Measurements from ENCODE around the gene SH3GLB2.

Gene SH3GLB2

GRCh38 chr9:129053020-129053419, 24.9 kb upstream of the SH3GLB2 start (continued):
- TF ChIP-seq RARB (CRISPR knock-in tag; IDR thresholded peaks at IDR 0.05) (no peak), POU6F1 (CRISPR knock-in tag; IDR thresholded peaks at IDR 0.05; ENCODE audit: borderline replicate concordance, low read depth) (no peak)

GRCh38 chr9:129052592-129052991, 24.5 kb upstream of the SH3GLB2 start:
- TF ChIP-seq OSR1 (CRISPR knock-in tag; IDR thresholded peaks at IDR 0.05) (no peak), POU6F1 (CRISPR knock-in tag; IDR thresholded peaks at IDR 0.05; ENCODE audit: borderline replicate concordance, low read depth) (no peak), PPARA (CRISPR knock-in tag; IDR thresholded peaks at IDR 0.05; ENCODE audit: borderline replicate concordance) (no peak), GLIS3 (CRISPR knock-in tag; IDR thresholded peaks at IDR 0.05) (no peak), ZNF565 (CRISPR knock-in tag; conservative IDR thresholded peaks at IDR 0.05; ENCODE audit: low read depth) (no peak), SNAI2 (CRISPR knock-in tag; IDR thresholded peaks at IDR 0.05) (no peak)
- no peak for ATAC-seq

- TF ChIP-seq GLIS3 (CRISPR knock-in tag; IDR thresholded peaks at IDR 0.05) (no peak), ZNF70 (CRISPR knock-in tag; IDR thresholded peaks at IDR 0.05) (no peak), TCF4 (CRISPR knock-in tag; IDR thresholded peaks at IDR 0.05; ENCODE audit: borderline replicate concordance) (peak; percentile 83; the same call in 1 of the 2 replicates), PATZ1 (CRISPR knock-in tag; IDR thresholded peaks at IDR 0.05; ENCODE audit: borderline replicate concordance) (no peak), TOX (CRISPR knock-in tag; IDR thresholded peaks at IDR 0.05; ENCODE audit: borderline replicate concordance) (no peak), POU6F1 (CRISPR knock-in tag; IDR thresholded peaks at IDR 0.05; ENCODE audit: borderline replicate concordance, low read depth) (no peak)
- ATAC-seq = no peak; the same call in 2 of the 3 replicates
Observed at GRCh38 chr9:129042016-129042415, 13.9 kb upstream of the SH3GLB2 start.

GRCh38 chr9:129040113-129040643, 12.0 kb upstream of the SH3GLB2 start:
- ATAC-seq = no peak
- no peak for TF ChIP-seq GLIS3 (CRISPR knock-in tag; IDR thresholded peaks at IDR 0.05)
- no peak for TF ChIP-seq ZNF70 (CRISPR knock-in tag; IDR thresholded peaks at IDR 0.05)
- no peak for TF ChIP-seq SNAI2 (CRISPR knock-in tag; IDR thresholded peaks at IDR 0.05)
- TF ChIP-seq BACH2 (CRISPR knock-in tag; IDR thresholded peaks at IDR 0.05; ENCODE audit: borderline replicate concordance) = no peak
- no peak for TF ChIP-seq ISL1 (CRISPR knock-in tag; IDR thresholded peaks at IDR 0.05)
- TF ChIP-seq TCF4 (CRISPR knock-in tag; IDR thresholded peaks at IDR 0.05; ENCODE audit: borderline replicate concordance) = no peak
- no peak for TF ChIP-seq TOX (CRISPR knock-in tag; IDR thresholded peaks at IDR 0.05; ENCODE audit: borderline replicate concordance)
- TF ChIP-seq CSRNP3 (CRISPR knock-in tag; IDR thresholded peaks at IDR 0.05) = no peak
- no peak for TF ChIP-seq CREB5 (CRISPR knock-in tag; IDR thresholded peaks at IDR 0.05; ENCODE audit: low read depth)
- TF ChIP-seq ARNTL (CRISPR knock-in tag; IDR thresholded peaks at IDR 0.05; ENCODE audit: borderline replicate concordance, low read depth) = no peak
- TF ChIP-seq TSHZ2 (CRISPR knock-in tag; IDR thresholded peaks at IDR 0.05) = no peak
- no peak for TF ChIP-seq RARB (CRISPR knock-in tag; IDR thresholded peaks at IDR 0.05)
- no peak for TF ChIP-seq ZNF565 (CRISPR knock-in tag; conservative IDR thresholded peaks at IDR 0.05; ENCODE audit: low read depth)
- TF ChIP-seq ZFP30 (CRISPR knock-in tag; IDR thresholded peaks at IDR 0.05) = no peak
- TF ChIP-seq ZNF8 (CRISPR knock-in tag; IDR thresholded peaks at IDR 0.05) = no peak
- no peak for TF ChIP-seq POU6F1 (CRISPR knock-in tag; IDR thresholded peaks at IDR 0.05; ENCODE audit: borderline replicate concordance, low read depth)
